HuH-7.5 (cell line): Measurements from ENCODE around the gene KYNU.
"Not testable (repeated sequence)": the region's sequence is repeated elsewhere in the genome, so short reads cannot be mapped to it uniquely, and the experiment has no call there.

Experiments
- DNase-seq: peaks from one replicate; pipeline ENCODE4 v3.0.0; 2011; ENCODE audit warnings: low spot score

KYNU gene

GRCh38 chr2:142915502-142915901, 38.0 kb downstream of the KYNU start:
- DNase-seq: no peak

GRCh38 chr2:142918624-142919023, 41.2 kb downstream of the KYNU start:
- DNase-seq: no peak

- no peak for DNase-seq
These were observed 43.1 kb downstream of the KYNU start for GRCh38 chr2:142920571-142920970.

- no peak for DNase-seq
These were observed 49.0 kb downstream of the KYNU start for GRCh38 chr2:142926445-142926844.

GRCh38 chr2:142930835-142931398, 53.5 kb downstream of the KYNU start:
- no peak for DNase-seq

- DNase-seq: no peak
These were observed 56.5 kb downstream of the KYNU start for GRCh38 chr2:142933916-142934315.

- DNase-seq: no peak
These were observed 58.2 kb downstream of the KYNU start for GRCh38 chr2:142935563-142936089.

- no peak for DNase-seq
These were observed 59.2 kb downstream of the KYNU start for GRCh38 chr2:142936629-142937028.

GRCh38 chr2:142937347-142937746, 59.9 kb downstream of the KYNU start:
- no peak for DNase-seq

GRCh38 chr2:142938240-142938639, 60.8 kb downstream of the KYNU start:
- no peak for DNase-seq

GRCh38 chr2:142940606-142941223, 63.3 kb downstream of the KYNU start:
- DNase-seq: no peak

- no peak for DNase-seq
These were observed 65.2 kb downstream of the KYNU start for GRCh38 chr2:142942690-142943089.

GRCh38 chr2:142944264-142944663, 66.8 kb downstream of the KYNU start:
- DNase-seq: no peak

- DNase-seq: no peak
These were observed 67.3 kb downstream of the KYNU start for GRCh38 chr2:142944721-142945120.

- no peak for DNase-seq
These were observed 69.5 kb downstream of the KYNU start for GRCh38 chr2:142946941-142947340.

GRCh38 chr2:142948723-142949122, 71.3 kb downstream of the KYNU start:
- not testable (repeated sequence) for DNase-seq

GRCh38 chr2:142950323-142950722, 72.9 kb downstream of the KYNU start:
- DNase-seq: not testable (repeated sequence)

- DNase-seq: no peak
These were observed 73.9 kb downstream of the KYNU start for GRCh38 chr2:142951190-142952007.

- DNase-seq: no peak
These were observed 74.6 kb downstream of the KYNU start for GRCh38 chr2:142952018-142952417.

GRCh38 chr2:142952793-142953494, 75.5 kb downstream of the KYNU start:
- DNase-seq: no peak

GRCh38 chr2:142954493-142954892, 77.0 kb downstream of the KYNU start:
- no peak for DNase-seq

- DNase-seq: no peak
These were observed 79.7 kb downstream of the KYNU start for GRCh38 chr2:142957144-142957543.
